H1 (cell line): Measurements from ENCODE around the gene RAD18. TPM values are rescaled to one million over a fixed set of nuclear protein-coding genes. Genes with fewer than 3 reads are reported as not detected.

ENCODE experiments used
- CTCF ChIA-PET: fragments of 300-600 bp; sonication (Branson Sonifier 250); formaldehyde crosslinking; loops from one replicate; lab custom pipeline; 2021; ENCODE audit not compliant: partially characterized antibody; lab: Charles Lee
- POLR2A ChIA-PET: fragments of 300-600 bp; sonication (Branson Sonifier 250); formaldehyde crosslinking; loops from one replicate; lab custom pipeline; 2021; ENCODE audit warnings: inconsistent platforms; ENCODE audit not compliant: partially characterized antibody; lab: Charles Lee
- DNase-seq, 2 experiments: peaks; one replicate each; pipeline versions ENCODE4 v3.0.0 to v3.0.0-alpha.2; 2010 to 2022; ENCODE audit warnings: low spot score in 2 of 2, low read depth in 1 of 2, mixed read lengths in 1 of 2
- FAIRE-seq: peaks from 2 replicates; lab custom pipeline; 2011; peaks lifted over from hg19 to GRCh38; lab: Jason Lieb, UNC
- H2AFZ ChIP-seq: 2 replicates; pipeline ENCODE4 v1.8.1; 2012; ENCODE audit warnings: low read length, inconsistent platforms
- H2AK5ac ChIP-seq: 2 replicates; pipeline ENCODE4 v1.6.1; 2013; ENCODE audit warnings: low read depth, low read length
- H2BK120ac ChIP-seq: replicated peaks from 2 replicates; pipeline ENCODE3; 2013; ENCODE audit warnings: low read depth, low read length, inconsistent platforms
- H2BK12ac ChIP-seq: 2 replicates; pipeline ENCODE4 v1.6.1; 2013; ENCODE audit warnings: low read depth, low read length
- H2BK15ac ChIP-seq: 2 replicates; pipeline ENCODE4 v1.6.1; 2013; ENCODE audit warnings: low read length
- H2BK20ac ChIP-seq: 2 replicates; pipeline ENCODE4 v1.6.1; 2013; ENCODE audit warnings: low read length
- H2BK5ac ChIP-seq: 2 replicates; pipeline ENCODE4 v1.6.1; 2013; ENCODE audit warnings: low read depth, low read length
- H3K14ac ChIP-seq: 2 replicates; pipeline ENCODE4 v1.6.1; 2013; ENCODE audit warnings: inconsistent platforms; ENCODE audit not compliant: insufficient read length
- H3K18ac ChIP-seq: 2 replicates; pipeline ENCODE4 v1.6.1; 2013; ENCODE audit warnings: low read length; ENCODE audit errors: extremely low read depth
- H3K23ac ChIP-seq: 2 replicates; pipeline ENCODE4 v1.6.1; 2013; ENCODE audit warnings: inconsistent platforms; ENCODE audit not compliant: insufficient read length
- H3K23me2 ChIP-seq: 2 replicates; pipeline ENCODE4 v1.6.1; 2013; ENCODE audit warnings: low read depth, low read length
- H3K27ac ChIP-seq: 2 replicates; pipeline ENCODE4 v1.6.1; 2011; ENCODE audit warnings: low read depth, low read length, inconsistent platforms
- H3K27me3 ChIP-seq, 4 experiments: replicated peaks in 1 of 4; 1 replicate in 1 of 4; 2 replicates in 3 of 4; pipeline versions ENCODE4 v1.6.1 to v1.8.1; 2011 to 2013; ENCODE audit warnings: low read length in 3 of 4, mild to moderate bottlenecking in 3 of 4, inconsistent platforms in 2 of 4, mixed read lengths in 2 of 4, moderate library complexity in 1 of 4; ENCODE audit not compliant: control insufficient read depth in 3 of 4, insufficient read depth in 3 of 4; ENCODE audit errors: extremely low read depth in 1 of 4
- H3K36me3 ChIP-seq, 4 experiments: 2 replicates each; pipeline versions ENCODE4 v1.6.1 to v1.8.1; 2011 to 2013; ENCODE audit warnings: mild to moderate bottlenecking in 4 of 4, low read length in 3 of 4, moderate library complexity in 2 of 4, control low read depth in 1 of 4, inconsistent platforms in 1 of 4; ENCODE audit not compliant: insufficient read depth in 4 of 4, control insufficient read depth in 2 of 4
- H3K4ac ChIP-seq: replicated peaks from 2 replicates; pipeline ENCODE3; 2013; ENCODE audit warnings: low read length, low read depth, mixed read lengths, inconsistent platforms; ENCODE audit not compliant: insufficient read length
- H3K4me1 ChIP-seq, 4 experiments: replicated peaks in 1 of 4; 1 replicate in 1 of 4; 2 replicates in 3 of 4; pipeline versions ENCODE4 v1.6.1 to v1.8.1; 2011 to 2013; ENCODE audit warnings: low read length in 3 of 4, inconsistent platforms in 2 of 4, mixed read lengths in 1 of 4; ENCODE audit not compliant: insufficient read depth in 4 of 4, control insufficient read depth in 3 of 4
- H3K4me2 ChIP-seq, 2 experiments: 2 replicates each; pipeline versions ENCODE4 v1.6.1 to v1.8.1; 2011 to 2013; ENCODE audit warnings: low read depth in 2 of 2, low read length in 2 of 2, control low read depth in 1 of 2, inconsistent platforms in 1 of 2, mild to moderate bottlenecking in 1 of 2; ENCODE audit not compliant: insufficient read depth in 1 of 2
- H3K4me3 ChIP-seq, 4 experiments: fragments of 200-600, 300-600 bp in 1 of 4; sonication (generic), shearing (Covaris generic), sonication (Bioruptor Twin) in 1 of 4; 2 replicates each; pipeline versions ENCODE4 v1.5.1 to v1.8.1; 2011 to 2016; ENCODE audit warnings: low read length in 4 of 4, low read depth in 3 of 4, control low read depth in 2 of 4, inconsistent platforms in 2 of 4, mild to moderate bottlenecking in 2 of 4, mixed read lengths in 1 of 4, moderate library complexity in 1 of 4; ENCODE audit not compliant: insufficient read depth in 2 of 4; ENCODE audit errors: extremely low read depth in 1 of 4
- H3K56ac ChIP-seq: replicated peaks from 2 replicates; pipeline ENCODE3; 2013; ENCODE audit warnings: low read depth, mild to moderate bottlenecking, mixed read lengths, low read length, inconsistent platforms; ENCODE audit not compliant: insufficient read length
- H3K79me1 ChIP-seq: 2 replicates; pipeline ENCODE4 v1.6.1; 2013; ENCODE audit warnings: low read depth, low read length, control low read depth
- H3K79me2 ChIP-seq, 2 experiments: 2 replicates each; pipeline versions ENCODE4 v1.6.1 to v1.8.1; 2012 to 2013; ENCODE audit warnings: low read length in 2 of 2, mild to moderate bottlenecking in 2 of 2, inconsistent platforms in 1 of 2; ENCODE audit not compliant: insufficient read depth in 2 of 2, control insufficient read depth in 1 of 2
- H3K9ac ChIP-seq, 4 experiments: replicated peaks in 1 of 4; 1 replicate in 1 of 4; 2 replicates in 3 of 4; pipeline versions ENCODE4 v1.6.1 to v1.8.1; 2011 to 2013; ENCODE audit warnings: low read depth in 3 of 4, low read length in 3 of 4, control low read depth in 2 of 4, mild to moderate bottlenecking in 2 of 4, moderate library complexity in 2 of 4, inconsistent platforms in 1 of 4; ENCODE audit errors: extremely low read depth in 1 of 4
- H3K9me3 ChIP-seq, 2 experiments: 2 replicates each; pipeline versions ENCODE4 v1.6.1 to v1.8.1; 2012 to 2013; ENCODE audit warnings: mild to moderate bottlenecking in 2 of 2, moderate library complexity in 2 of 2, control low read depth in 1 of 2, inconsistent platforms in 1 of 2, low read depth in 1 of 2, low read length in 1 of 2, mixed read lengths in 1 of 2; ENCODE audit not compliant: insufficient read depth in 2 of 2
- H4K20me1 ChIP-seq, 2 experiments: replicated peaks in 1 of 2; 2 replicates each; pipeline versions ENCODE3 to v1.8.1; 2011 to 2013; ENCODE audit warnings: inconsistent platforms in 2 of 2, low read length in 2 of 2, mild to moderate bottlenecking in 1 of 2; ENCODE audit not compliant: insufficient read depth in 2 of 2, control insufficient read depth in 1 of 2
- H4K5ac ChIP-seq: 2 replicates; pipeline ENCODE4 v1.6.1; 2013; ENCODE audit warnings: low read length, low read depth, mixed read lengths, inconsistent platforms; ENCODE audit not compliant: insufficient read length
- H4K8ac ChIP-seq: 2 replicates; pipeline ENCODE4 v1.8.0; 2013; ENCODE audit warnings: mild to moderate bottlenecking, moderate library complexity, low read length, inconsistent platforms; ENCODE audit not compliant: insufficient read depth; ENCODE audit errors: extremely low read depth
- H4K91ac ChIP-seq: replicated peaks from 2 replicates; pipeline ENCODE3; 2013; ENCODE audit warnings: low read length, mixed read lengths, inconsistent platforms; ENCODE audit not compliant: insufficient read length
- BACH1 ChIP-seq: IDR thresholded peaks from 2 replicates; pipeline ENCODE4 v1.6.1; 2012; ENCODE audit warnings: low read length, improper control_type of control experiment
- ZNF274 ChIP-seq: IDR thresholded peaks from 2 replicates; pipeline ENCODE4 v1.7.0; 2012; ENCODE audit warnings: low read length, borderline replicate concordance; ENCODE audit errors: extremely low read depth
- WGBS, 2 experiments: shearing (Covaris generic) in 1 of 2; methylation state at CpG; one replicate each; pipeline versions ENCODE4 v1.1.6 to v1.1.7; 2013 to 2015; ENCODE audit warnings: low lambda C conversion rate in 2 of 2, mixed read lengths in 2 of 2, inconsistent platforms in 1 of 2, low coverage in 1 of 2, missing lambda C conversion rate in 1 of 2; ENCODE audit not compliant: insufficient replicate concordance in 2 of 2, insufficient coverage in 1 of 2, insufficient read length in 1 of 2; ENCODE audit errors: extremely low coverage in 1 of 2, missing lambda C conversion rate in 1 of 2; 5-methylcytosine and 5-hydroxymethylcytosine counted together
- polyA plus RNA-seq, 7 experiments: library from polyadenylated mRNA; depleted of rRNA in 3 of 7; stranded (reverse) in 5 of 7; unstranded in 2 of 7; fragments of >200 nt in 5 of 7; fragments of 200-250 nt in 2 of 7; gene quantifications; 1 replicate in 5 of 7; 2 replicates in 1 of 7; 4 replicates in 1 of 7; pipeline versions ENCODE4 v1.2.1 to v1.2.3, GENCODE V29; 2011 to 2013; ENCODE audit warnings: missing spikeins in 2 of 7, mixed read lengths in 2 of 7
- total RNA-seq: library from RNA; stranded (reverse); fragmentation: NEBNext Ultra II Directional; extraction: Animal tissue kit (Norgen Biotek cat#: 25700); gene quantifications from 2 replicates; pipeline ENCODE4 v1.2.1, GENCODE V29; 2021

The RAD18 gene
- total and polyA plus RNA-seq, 2 of the 8 experiments (the other 6 are each of a cell fraction or from before 2014, with no cell fraction given): 13.0 to 23.2 TPM

DNA sequence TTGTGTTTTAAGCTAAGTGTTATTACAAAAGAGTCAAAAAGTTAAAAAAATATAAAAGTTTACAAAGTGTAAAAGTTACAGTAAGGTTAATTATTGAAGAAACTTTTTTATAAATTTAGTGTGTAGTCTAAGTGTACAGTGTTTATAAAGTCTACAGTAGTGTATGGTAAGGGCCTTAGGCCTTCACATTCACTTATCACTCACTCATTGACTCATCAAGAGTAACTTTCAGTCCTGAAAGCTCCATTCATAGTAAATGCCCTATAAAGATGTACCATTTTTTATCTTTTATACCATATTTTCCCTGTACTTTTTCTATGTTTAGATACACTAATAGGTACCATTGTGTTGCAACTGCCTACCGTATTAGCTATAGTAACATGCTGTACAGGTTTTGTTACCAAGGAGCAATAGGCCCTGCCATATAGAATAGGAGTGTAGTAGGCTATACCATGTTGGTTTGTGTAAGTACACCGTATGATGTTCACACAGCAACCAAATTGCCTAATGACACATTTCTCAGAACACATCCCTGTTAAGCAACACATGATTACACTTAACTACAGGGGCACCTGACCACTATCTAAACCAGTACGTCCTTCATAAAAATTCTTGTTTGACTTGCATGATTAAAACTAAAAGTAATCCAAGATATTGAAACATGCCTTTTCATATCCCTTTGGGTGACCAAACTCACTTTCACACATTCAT lies 17.2 kb downstream of the RAD18 start:
- H3K79me2 ChIP-seq: peaks cover 0 to 26% of the 10 kb centered on the region in 2 experiments; a peak in 2 of 4 replicates
- H2BK20ac ChIP-seq: no peak overlapping the region
- no peak overlapping the region for H3K23ac ChIP-seq
- H3K9me3 ChIP-seq: no peaks in the 10 kb centered on the region
- H4K5ac ChIP-seq: no peak overlapping the region
- no peak overlapping the region for H4K91ac ChIP-seq
- no peak overlapping the region for H4K8ac ChIP-seq
- no peaks in the 10 kb centered on the region for H3K4me1 ChIP-seq
- FAIRE-seq: no peak
- H2BK15ac ChIP-seq: no peak overlapping the region
- no peak overlapping the region for H2AK5ac ChIP-seq
- peaks cover 0 to 2% of the 10 kb centered on the region in 2 experiments for H4K20me1 ChIP-seq
- H2AFZ ChIP-seq: no peak overlapping the region
- H3K14ac ChIP-seq: no peak overlapping the region
- H3K27ac ChIP-seq: no peak overlapping the region
- no peak overlapping the region for H2BK5ac ChIP-seq
- H3K79me1 ChIP-seq: no peaks in the 10 kb centered on the region; the same call in 1 of the 2 replicates
- H3K4me2 ChIP-seq: no peak overlapping the region
- DNase-seq: no peak
- H3K27me3 ChIP-seq: peaks cover 0 to 1% (median 0%) of the 10 kb centered on the region in 4 experiments; a peak in 1 of 7 replicates
- H2BK12ac ChIP-seq: no peak overlapping the region
- H3K36me3 ChIP-seq: peaks cover 4 to 48% (median 24%) of the 10 kb centered on the region in 4 experiments
- H3K9ac ChIP-seq: no peak overlapping the region
- 62% methylated on average over 3 of the region's 3 CpGs; no CpG with 5 or more reads in 1 of the 2 experiments for WGBS, 2 experiments
- H3K56ac ChIP-seq: no peak overlapping the region
- ChIA-PET CTCF (interaction anchor here (0.5 to 1.3 kb wide), 5 partner anchors 8 to 492 kb away, joined by 3 to 4 read pairs (median 3); no protein-coding TSS in a partner anchor), POLR2A (no interaction called here)
- H3K18ac ChIP-seq: no peak overlapping the region
- H3K23me2 ChIP-seq: no peaks in the 10 kb centered on the region
- H3K4me3 ChIP-seq: no peak overlapping the region
- no peak overlapping the region for H2BK120ac ChIP-seq
- H3K4ac ChIP-seq: no peak overlapping the region
- TF ChIP-seq BACH1: no peak
- no peak for TF ChIP-seq ZNF274
